AG04450 (cell line): ENCODE measurements around the gene TAC3. TPM values are rescaled to one million over a fixed set of nuclear protein-coding genes. Genes with fewer than 3 reads are reported as not detected.
"Not testable (repeated sequence)": the region's sequence is repeated elsewhere in the genome, so short reads cannot be mapped to it uniquely, and the experiment has no call there.

ENCODE experiments used
- CTCF ChIA-PET: fragments of 300-600, 350-600 bp; formaldehyde crosslinking; extraction: SDS; loops from one replicate; lab custom pipeline; 2022; ENCODE audit warnings: antibody characterized with exemption, inconsistent platforms; lab: Charles Lee
- POLR2A ChIA-PET: fragments of 350-600 bp; formaldehyde crosslinking; extraction: SDS; loops from one replicate; lab custom pipeline; 2021; ENCODE audit warnings: antibody characterized with exemption, inconsistent platforms; lab: Yijun Ruan, JAX
- DNase-seq: peaks from one replicate; pipeline ENCODE4 v3.0.0-alpha.2; 2011; ENCODE audit warnings: low read depth, low spot score
- H3K27ac ChIP-seq: one replicate; pipeline ENCODE4 v1.5.1; 2012; ENCODE audit warnings: low read depth, low read length, control low read depth
- H3K27me3 ChIP-seq: one replicate; pipeline ENCODE4 v1.6.0; 2012; ENCODE audit warnings: low read length; ENCODE audit not compliant: control insufficient read depth, insufficient read depth
- H3K4me3 ChIP-seq: 2 replicates; pipeline ENCODE4 v1.5.1; 2011; ENCODE audit warnings: mild to moderate bottlenecking, low read depth, low read length, control low read depth
- H3K9me3 ChIP-seq: 2 replicates; pipeline ENCODE4 v1.5.1; 2012; ENCODE audit warnings: low read length; ENCODE audit not compliant: control insufficient read depth, insufficient read depth
- polyA plus RNA-seq: library from polyadenylated mRNA; depleted of rRNA; stranded (reverse); fragments of >200 nt; gene quantifications from 2 replicates; pipeline ENCODE4 v1.2.3, GENCODE V29; 2011
- TF ChIP-seq, protein P1 (sequence below): IDR thresholded peaks from 2 replicates; pipeline ENCODE4 v1.5.1; 2011; ENCODE audit warnings: low read depth, low read length, control low read depth, inconsistent platforms

The TAC3 gene
- polyA plus RNA-seq, 1 experiment, result 8.0 TPM

DNA sequence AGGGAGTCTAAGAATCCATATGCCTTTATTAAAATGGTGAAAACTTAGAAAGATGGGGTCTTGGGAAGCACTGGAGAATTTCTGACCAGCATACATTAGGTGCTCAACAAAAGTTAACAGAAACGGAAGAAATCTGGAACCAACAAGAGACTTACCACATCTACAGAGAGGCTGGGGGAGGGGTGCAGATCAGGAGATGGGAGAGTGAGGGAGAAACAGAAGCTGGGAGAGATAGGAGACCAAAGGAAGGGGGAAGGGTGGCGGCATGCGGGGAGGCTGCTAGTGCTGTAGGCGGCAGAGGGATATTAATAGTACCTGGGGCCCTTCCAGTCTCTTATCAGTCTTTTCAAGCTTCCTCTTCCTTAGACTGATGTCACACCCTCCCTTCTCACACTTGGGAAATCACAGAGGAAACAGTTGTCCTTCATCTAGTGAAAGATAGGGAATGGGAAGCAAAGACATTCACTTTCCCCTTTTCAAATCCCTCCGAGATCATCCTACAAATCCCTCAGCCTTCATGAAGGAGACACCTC, 28.1 kb downstream of the TAC3 start:
- ChIA-PET POLR2A (no interaction called here), CTCF (interaction anchor here (0.7 to 4.3 kb wide), 17 partner anchors 9 to 432 kb away, joined by 3 to 66 read pairs (median 5); partner anchors contain the start of gene HSD17B6)
- H3K27me3 ChIP-seq, result peaks cover 5% of the 10 kb centered on the region
- DNase-seq, result no peak
- no peak overlapping the region for H3K4me3 ChIP-seq
- TF ChIP-seq, protein P1, sequence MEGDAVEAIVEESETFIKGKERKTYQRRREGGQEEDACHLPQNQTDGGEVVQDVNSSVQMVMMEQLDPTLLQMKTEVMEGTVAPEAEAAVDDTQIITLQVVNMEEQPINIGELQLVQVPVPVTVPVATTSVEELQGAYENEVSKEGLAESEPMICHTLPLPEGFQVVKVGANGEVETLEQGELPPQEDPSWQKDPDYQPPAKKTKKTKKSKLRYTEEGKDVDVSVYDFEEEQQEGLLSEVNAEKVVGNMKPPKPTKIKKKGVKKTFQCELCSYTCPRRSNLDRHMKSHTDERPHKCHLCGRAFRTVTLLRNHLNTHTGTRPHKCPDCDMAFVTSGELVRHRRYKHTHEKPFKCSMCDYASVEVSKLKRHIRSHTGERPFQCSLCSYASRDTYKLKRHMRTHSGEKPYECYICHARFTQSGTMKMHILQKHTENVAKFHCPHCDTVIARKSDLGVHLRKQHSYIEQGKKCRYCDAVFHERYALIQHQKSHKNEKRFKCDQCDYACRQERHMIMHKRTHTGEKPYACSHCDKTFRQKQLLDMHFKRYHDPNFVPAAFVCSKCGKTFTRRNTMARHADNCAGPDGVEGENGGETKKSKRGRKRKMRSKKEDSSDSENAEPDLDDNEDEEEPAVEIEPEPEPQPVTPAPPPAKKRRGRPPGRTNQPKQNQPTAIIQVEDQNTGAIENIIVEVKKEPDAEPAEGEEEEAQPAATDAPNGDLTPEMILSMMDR, result no peak
- H3K27ac ChIP-seq, result no peak overlapping the region
- no peaks in the 10 kb centered on the region for H3K9me3 ChIP-seq

DNA sequence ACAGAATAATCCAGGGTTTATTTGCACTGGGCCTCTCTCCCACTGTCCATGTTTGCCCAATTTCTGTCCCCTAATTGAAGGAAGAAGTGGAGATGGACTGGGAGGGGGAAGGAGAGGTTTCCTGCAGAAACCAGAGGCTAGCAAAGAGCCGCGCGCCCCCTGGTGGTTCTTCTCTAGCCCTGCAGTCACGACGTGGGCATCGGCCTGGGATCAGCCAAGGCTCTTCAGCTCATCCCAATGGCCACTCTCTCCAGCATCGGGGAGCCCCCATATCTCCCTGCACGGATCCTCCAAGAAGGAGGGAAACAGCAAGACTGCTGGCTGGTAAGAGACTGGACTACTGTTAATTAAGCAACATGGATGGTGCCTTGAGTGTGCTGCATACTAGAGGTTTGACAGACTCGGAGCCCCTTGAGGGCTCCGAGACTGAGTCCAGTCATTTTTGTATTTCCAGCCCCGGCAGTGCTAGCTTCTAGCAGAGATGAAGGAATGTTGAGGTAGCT, 28.7 kb downstream of the TAC3 start:
- Histone ChIP-seq H3K27me3 (peaks cover 5% of the 10 kb centered on the region), H3K9me3 (no peaks in the 10 kb centered on the region), H3K4me3 (no peak overlapping the region), H3K27ac (no peak overlapping the region)
- ChIA-PET CTCF (interaction anchor here (0.7 to 4.3 kb wide), 16 partner anchors 10 to 431 kb away, joined by 3 to 66 read pairs (median 5); partner anchors contain the start of gene HSD17B6), POLR2A (no interaction called here)
- DNase-seq, result peak; percentile 38
- TF ChIP-seq, protein P1, result peak; percentile 97

DNA sequence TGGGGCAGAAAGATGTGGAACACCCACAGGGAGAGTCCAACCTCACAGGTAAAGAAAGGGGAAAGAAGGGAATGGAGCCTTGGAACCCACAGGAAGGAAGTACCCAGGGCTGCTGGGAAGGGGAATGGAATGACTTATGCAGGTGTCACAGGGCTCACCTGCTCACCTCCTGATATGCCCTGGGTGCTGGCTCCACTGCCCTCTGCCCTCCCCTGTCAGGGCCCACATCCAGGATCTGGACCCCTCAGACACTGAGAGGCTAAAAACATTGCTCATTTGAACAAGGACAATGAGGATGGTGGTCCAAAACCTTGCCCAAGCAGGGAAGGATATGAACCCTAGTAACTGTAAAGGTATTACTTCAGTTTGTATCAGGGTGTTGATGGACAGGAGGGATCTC, 29.3 kb downstream of the TAC3 start:
- H3K27ac ChIP-seq, result no peak overlapping the region
- ChIA-PET POLR2A (no interaction called here), CTCF (interaction anchor here (1.0 to 4.3 kb wide), 10 partner anchors 10 to 430 kb away, joined by 3 to 66 read pairs (median 8); partner anchors contain the start of gene HSD17B6)
- no peak for DNase-seq
- TF ChIP-seq, protein P1, result no peak
- peaks cover 5% of the 10 kb centered on the region for H3K27me3 ChIP-seq
- no peak overlapping the region for H3K4me3 ChIP-seq
- H3K9me3 ChIP-seq, result no peaks in the 10 kb centered on the region

DNA sequence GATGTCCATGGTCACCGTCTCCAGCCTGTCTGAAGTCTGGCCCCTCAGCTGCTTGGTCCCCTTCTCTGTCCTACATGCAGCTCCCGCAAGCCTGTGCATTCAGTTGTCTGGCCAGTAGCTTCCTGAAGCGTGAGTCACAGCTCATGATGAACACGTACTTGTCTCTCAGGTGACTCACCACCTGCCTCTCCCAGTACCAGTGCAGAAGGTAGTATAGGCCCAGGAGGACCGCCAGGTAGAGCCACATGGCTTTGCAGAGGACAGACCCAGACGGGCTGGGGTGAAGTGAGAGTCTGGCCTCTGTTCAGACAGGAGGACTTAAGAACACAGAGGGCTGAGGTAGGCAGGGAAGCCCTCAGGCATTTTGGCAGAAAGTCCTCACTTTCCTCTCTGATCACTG, 30.6 kb downstream of the TAC3 start:
- H3K4me3 ChIP-seq, H3K27me3 ChIP-seq, H3K27ac ChIP-seq, DNase-seq, H3K9me3 ChIP-seq, POLR2A ChIA-PET: not testable (repeated sequence)
- CTCF ChIA-PET, result interaction anchor here (0.8 to 4.3 kb wide), 5 partner anchors 9 to 228 kb away, joined by 3 to 43 read pairs (median 3); partner anchors contain the start of gene HSD17B6

DNA sequence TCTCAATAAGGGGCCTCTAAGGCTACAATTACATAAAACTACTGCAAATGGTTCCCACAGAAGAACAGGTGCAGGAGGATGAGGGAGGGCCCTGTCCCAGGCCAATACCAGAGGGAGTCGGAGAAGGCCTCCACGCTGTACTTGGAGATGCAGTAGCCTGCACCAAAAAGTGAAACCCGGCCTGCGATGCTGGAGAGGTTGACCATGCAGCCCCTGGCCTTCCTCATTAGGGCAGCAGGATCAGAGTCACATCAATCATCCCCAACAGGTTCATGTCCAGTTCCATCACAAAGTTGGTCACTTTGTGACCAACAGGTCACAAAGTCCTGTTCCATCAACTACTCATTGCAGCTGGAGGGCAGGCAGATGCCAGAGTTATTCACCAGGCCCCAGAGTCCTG, 32.9 kb downstream of the TAC3 start:
- ChIA-PET POLR2A (no interaction called here), CTCF (no interaction called here)
- Histone ChIP-seq H3K9me3 (no peaks in the 10 kb centered on the region), H3K4me3 (no peak overlapping the region), H3K27ac (no peak overlapping the region), H3K27me3 (peaks cover 6% of the 10 kb centered on the region)
- TF ChIP-seq, protein P1, result no peak
- DNase-seq, result no peak

DNA sequence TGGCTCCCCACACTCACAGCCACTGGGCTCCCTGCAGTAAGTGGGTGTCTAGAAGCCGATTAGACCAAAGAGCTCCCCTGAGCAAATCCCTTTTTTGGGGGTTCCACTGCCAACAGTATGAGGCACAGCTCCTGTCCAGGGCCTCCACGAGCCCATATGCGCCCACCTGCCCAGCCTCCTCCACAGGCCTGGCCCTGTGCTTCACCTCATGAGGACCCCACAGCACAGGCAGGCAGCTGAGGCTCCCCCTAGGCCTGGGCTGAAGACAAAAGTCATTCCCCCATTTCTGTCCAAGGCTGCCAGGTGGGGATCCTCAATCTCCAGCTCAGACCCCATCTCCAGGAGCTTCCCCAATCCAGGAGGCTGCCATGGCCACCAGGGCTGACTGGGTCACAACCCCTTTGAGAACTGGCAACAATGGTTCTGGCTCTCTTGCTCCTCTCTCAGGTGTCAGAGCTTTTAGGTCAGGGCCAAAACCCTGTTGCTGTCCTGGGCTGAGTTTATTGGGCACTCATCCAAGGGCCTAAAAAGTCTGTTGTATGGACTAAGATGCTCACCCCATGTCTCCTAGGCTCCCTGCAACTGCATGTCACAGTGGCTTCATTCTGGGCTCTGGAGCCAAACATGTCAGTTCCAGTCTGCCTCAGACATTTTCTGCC, 33.6 kb downstream of the TAC3 start:
- CTCF ChIA-PET, POLR2A ChIA-PET, H3K9me3 ChIP-seq, H3K27ac ChIP-seq, H3K4me3 ChIP-seq, DNase-seq, H3K27me3 ChIP-seq: not testable (repeated sequence)
